ENCODE measurements around the gene HMCN2.

DNA sequence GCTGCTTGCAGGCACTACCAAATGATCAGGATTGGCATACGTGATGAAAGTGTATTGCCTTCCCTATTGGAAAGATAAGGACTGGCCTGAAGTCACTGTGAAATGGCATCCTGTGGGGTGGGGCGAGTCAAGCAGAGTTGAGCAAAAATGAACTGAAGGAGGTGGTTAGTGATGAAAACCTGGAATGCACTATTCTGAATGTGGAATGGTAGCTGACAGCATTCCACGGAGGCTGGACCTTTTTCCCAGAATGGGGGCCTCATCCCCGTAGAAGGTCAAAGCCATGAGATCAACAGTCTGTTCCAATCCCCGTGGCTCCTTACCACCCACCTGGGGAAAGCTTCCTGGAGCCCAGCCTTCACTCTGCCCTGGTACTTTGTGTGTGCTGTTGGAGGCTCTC lies 216.9 kb downstream of the HMCN2 start:
- no peak for TF ChIP-seq EZH2phosphoT487 (IDR thresholded peaks at IDR 0.05; ENCODE audit: insufficient read depth, low read depth)
- no peak for TF ChIP-seq EZH2 (IDR thresholded peaks at IDR 0.05; ENCODE audit: insufficient read depth, poor library complexity, severe bottlenecking)

Data from GM23248 (cell line).